ENCODE data around the gene KAZN.

The KAZN gene

DNA sequence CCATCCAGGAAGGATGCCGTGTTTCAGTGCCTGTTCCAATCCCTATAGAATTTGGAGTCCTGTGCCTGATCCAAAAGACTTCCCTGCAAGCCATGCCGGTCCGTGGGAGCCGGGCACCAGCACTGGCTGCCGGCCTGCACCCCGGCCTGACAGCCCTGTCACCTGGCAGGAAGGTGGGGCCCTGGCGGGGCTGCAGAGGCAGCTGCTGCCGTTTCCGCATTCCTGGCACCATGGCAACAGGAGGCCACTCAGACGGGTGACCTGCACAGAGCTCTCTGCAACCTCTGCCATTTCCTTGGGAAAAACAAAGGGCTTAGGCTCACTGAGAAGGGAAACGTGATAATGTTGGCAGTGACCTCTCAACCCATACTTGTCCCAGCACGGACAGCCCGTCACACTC is 491.9 kb downstream of the KAZN start:
- DNase-seq (ENCODE audit: low read depth): no peak

DNA sequence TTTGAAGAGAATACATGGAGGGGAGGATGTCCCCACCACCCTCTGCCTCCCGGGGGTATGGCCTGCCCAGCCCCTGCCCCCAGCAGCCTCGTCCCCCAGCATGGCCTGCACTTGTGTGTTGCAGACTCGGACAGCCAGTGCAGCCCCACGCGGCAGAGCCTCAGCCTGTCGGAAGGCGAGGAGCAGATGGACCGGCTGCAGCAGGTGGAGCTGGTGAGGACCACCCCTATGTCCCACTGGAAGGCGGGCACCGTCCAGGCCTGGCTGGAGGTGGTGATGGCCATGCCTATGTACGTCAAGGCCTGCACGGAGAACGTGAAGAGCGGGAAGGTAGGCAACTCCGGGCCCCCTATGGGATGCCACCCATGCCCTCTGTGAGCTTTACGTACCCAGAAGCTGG is 495.6 kb downstream of the KAZN start:
- no peak for DNase-seq (ENCODE audit: low read depth)

DNA sequence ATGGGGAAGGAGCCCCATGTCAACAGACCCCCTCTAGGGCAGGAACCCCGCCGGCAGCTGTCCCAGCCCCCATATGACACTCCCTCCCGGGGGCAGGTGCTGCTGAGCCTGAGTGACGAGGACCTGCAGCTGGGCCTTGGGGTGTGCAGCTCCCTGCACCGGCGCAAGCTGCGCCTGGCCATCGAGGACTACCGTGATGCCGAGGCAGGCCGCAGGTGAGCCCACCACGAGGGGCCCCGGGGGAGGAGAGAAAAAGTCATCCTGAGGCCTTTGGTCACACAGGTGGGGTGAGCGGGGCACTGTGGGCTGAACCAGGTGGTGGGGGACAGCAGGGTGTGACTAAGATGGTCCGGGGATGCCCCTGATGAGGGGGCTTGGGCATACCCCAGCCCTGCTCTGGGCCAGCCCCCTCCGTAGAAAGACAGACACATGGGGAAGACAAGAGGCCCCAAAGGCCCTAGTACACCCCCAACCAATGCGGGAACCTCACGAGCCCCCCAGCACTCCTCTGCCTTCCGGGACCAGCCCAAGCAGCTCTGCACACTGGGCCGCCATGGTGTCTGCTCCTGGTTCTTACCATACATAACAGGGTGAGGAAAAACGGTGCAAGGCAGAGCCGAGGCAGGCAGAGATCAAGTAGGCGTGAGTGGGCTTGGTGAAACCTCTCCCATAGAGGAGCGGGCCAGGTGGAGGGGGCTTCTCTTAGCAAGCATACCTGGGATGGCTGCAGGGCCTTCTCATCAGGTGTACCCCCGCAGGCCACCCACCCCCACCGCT is 496.4 kb downstream of the KAZN start:
- no peak for DNase-seq (ENCODE audit: low read depth)

DNA sequence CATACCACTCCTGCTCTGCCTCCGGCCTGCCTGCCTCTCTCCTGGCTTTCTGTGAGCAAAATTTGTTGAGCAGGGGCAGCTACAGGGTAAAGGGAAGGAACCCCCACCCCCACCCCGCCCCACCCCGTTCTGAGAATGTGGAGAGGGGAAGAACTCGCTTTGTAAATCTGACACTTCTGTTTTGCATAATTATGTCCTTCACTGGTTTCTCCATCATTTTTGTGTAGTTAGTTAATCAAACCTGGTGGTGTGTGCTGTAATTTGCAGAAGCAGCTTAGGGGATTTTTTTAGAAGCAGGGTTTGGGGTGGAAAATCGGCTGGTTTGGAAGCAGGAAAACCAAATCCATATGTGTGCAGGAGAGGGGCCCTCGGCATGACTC is 497.0 kb downstream of the KAZN start:
- DNase-seq (ENCODE audit: low read depth): no peak

DNA sequence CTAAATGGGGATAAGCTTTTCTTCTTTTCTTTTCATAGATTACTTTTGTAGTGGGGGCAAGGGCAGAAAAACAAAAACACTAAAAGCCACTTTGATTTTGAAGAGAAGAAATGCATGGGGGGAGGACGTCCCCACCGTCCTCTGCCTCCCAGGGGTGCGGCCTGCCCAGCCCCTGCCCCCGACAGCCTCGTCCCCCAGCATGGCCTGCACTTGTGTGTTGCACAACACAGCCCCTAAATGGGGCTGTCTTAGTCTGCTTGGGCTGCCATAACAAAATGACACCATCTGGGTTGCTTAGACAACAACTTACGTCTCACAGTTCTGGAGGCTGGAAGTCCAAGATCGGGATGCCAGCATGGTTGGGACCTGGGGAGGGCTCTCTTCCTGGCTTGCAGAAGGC is 497.8 kb downstream of the KAZN start:
- DNase-seq (ENCODE audit: low read depth): no peak

DNA sequence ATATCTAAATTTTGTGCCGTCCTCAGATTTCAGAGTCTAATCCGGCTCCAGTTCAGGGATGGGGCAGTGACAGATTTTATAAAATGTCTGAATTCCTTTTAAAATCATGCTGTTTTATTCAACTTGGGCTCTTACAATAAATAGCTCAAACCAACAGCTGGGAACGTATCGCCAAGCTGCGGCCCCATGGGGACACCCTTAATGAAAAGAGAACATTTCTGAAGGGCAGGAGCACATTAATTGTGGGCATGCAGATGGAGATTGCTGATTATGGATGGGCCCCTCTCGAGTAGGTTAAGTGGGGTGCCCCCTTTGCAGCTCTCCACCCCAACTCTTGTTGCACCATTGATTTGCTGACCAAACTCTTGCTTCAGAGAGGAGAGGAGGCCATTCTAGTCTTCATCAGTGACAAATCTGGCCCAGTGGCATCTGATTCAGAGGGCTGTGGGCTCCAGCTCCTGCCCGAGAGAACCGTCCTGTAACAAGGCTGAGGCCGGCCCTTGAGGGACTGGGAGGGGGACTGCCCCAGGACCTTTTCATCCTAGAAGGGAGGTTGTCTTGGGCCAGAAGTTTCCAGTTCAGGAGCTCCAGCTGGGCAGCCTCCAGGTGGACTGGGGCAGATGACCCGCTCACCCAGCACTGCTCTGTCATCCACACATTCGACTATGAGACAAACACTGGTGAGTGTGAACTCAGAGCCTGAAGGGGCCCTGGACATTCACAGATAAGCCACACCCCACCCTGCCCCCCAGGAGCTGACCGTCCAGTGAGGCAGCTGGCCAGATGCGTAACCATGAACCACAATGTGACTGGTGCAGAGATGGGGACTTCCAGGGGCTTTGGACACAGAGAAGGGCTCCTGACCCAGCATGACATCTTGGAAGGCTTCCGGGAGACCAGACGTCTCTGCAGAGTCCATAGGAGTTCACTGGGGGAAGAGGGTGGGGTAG is 500.0 kb downstream of the KAZN start:
- DNase-seq (ENCODE audit: low read depth): no peak

DNA sequence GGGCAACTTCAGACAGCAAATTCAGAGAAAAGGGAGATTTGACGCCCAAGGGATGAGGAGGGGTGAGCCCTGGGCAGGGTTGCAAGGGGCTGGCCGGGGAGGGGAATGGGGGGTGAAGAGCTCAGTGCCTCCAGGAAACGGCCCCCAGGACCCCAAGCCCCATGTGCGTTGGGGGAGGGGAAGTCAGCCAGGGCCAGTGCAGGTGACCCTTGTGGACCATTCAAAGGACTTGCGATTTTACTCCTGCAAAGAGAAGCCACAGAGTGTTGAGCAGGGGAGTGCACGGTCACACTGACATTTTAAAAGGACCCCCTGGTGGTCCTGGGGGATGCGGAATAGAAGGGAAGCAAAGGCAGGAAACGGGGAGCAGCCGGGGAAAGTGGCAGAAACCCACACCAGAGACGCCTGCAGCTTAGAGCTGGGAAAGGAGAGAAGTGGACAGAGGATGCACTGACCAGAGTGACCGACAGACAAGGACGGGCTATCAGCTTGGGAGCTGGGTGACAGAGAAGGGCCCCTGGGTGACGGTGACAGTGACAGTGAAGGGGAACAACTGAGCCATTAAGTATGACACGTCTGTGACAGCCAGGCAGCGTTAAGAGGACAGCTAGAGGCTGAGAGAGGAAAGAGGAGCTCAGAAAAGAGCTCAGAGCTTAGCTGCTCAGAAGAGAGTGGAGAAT is 501.1 kb downstream of the KAZN start:
- DNase-seq (ENCODE audit: low read depth): no peak

DNA sequence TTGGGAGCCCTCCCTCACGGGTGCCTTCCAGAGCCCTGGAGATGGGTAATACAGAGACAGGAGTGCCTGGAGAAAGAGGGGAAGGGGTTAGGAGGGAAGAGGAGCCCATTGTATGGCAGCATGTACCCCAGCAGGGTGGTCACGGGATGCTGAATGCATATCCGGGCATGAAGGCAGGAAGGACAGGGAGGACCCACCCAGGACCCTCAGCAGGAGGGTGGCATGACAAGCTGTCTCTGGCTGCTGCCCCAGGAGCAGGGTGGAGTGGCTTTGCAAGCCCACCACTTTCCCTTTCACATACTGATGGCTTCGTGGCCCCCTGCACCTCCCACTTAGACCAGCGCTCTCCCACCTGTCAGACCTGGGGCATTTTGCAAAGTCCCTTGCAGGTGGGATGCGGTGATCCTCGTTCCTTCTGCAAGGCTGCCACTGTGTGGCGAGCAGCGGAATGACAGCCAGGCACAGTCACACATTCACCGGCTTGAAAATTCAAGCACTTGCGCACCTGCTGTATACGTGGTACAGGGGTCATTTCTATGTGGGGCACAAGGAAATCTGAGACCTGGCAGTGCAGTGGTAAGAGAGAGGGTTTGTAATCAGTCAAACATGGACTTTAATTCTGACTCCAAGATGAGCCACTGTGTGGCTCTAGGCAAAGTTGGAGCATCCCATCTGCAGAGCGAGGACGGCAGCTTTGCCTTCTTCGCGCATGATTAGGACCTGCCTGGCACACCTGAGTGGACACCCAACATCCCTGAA is 501.8 kb downstream of the KAZN start:
- peak; percentile 48 for DNase-seq (ENCODE audit: low read depth)

DNA sequence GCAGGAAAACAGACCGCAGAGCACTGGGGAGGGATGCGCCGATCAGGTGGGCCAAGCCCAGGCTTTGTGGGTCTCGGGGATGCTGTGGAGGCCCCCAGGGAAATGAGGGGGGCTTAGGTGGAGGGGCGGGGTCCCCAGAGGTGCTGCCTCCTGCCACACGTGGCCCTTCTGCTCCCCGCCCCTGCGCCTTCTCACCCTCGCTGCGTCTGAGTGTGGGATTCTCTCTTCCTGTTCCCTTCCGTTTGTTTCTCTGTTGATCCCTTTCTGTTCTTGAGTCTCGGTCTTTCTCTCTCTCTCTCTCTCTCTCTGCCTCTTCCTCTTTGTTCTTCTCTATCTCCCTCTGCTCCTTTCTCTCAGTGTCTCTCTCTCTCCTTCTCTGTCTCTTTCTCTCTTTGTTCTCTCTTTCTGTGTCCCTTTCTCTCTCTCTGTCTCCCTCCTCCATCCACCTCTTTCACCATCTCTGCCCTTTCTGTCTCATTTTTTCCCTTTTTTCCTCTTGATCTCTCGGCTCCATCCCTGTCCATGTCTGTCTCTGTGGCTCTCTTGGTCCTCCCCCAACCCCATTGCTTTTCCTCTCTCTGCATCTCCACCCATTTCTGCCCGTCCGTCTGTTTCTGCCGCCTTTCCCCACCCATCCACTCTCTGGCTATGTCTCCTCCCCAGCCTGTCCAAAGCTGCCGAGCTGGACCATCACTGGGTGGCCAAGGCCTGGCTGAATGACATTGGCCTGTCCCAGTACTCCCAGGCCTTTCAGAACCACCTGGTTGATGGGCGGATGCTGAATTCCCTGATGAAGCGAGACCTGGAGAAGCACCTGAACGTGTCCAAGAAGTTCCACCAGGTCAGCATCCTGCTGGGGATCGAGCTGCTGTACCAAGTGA is 502.6 kb downstream of the KAZN start:
- no peak for DNase-seq (ENCODE audit: low read depth)

DNA sequence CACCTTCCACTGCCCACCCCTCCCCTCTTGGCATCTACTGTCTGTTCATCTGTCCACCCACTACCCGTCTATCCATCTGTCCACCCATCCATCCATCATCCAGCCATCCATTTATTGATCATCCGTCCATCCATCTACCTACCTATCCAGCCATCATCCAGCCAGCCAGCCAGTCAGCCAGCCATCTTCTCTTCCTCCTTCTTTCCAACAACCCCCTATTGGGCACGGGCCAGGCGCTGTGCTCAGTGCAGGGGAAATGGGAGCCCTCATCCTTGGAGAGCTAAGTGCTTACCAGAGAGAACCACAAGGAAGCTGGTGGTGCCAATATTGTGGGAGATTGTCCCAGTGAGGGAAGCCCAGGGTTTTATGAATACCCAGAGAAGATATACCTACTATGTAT is 503.3 kb downstream of the KAZN start:
- DNase-seq (ENCODE audit: low read depth): no peak

DNA sequence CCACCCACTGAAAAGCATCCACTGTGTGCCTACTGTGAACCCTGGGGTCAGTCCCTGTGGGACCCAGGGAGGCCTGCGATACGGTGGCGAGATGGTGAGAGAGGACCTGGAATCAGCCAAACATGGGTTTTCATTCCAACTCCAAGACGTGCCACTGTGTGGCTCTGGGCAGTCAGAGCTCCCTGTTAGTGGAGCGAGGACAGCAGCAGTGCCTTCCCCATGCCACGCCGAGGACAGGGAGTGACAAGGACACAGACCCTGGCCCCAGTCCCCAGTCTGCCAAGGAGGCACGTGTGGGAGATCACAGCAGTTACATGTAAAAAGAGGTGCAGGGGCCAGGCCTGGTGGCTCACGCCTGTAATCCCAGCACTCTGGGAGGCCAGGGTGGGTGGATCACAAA is 504.2 kb downstream of the KAZN start:
- no peak for DNase-seq (ENCODE audit: low read depth)

DNA sequence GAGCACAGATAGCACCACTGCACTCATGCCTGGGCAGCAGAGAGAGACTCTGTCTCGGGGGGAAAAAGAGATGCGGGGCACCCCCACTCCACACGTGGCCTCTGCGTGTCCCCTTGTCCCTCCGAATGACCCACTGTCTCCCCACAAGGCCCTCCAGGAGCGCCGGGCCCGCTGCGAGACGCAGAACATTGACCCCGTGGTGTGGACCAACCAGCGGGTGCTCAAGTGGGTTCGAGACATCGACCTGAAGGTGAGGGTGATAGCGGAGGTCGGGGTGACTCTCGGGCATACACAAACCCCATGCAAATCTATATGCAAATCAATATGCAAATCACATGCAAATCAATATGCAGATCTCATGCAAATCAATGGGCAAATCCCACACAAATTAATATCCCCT is 504.7 kb downstream of the KAZN start:
- DNase-seq (ENCODE audit: low read depth): no peak

DNA sequence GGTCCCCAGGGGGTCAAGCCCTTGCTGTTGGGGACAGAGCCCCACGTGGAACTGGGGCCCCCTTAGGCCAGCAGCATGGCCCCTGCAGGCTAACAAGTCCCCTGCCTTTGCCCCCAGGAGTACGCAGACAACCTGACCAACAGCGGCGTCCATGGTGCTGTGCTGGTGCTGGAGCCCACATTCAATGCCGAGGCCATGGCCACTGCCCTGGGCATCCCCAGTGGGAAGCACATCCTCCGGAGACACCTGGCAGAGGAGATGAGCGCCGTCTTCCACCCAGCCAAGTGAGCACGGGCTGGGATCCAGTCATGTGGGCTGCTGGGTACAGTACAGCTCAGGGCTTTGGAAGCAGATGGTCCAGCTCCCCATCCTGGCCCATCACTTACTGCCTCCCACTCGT is 505.4 kb downstream of the KAZN start:
- DNase-seq (ENCODE audit: low read depth): no peak

DNA sequence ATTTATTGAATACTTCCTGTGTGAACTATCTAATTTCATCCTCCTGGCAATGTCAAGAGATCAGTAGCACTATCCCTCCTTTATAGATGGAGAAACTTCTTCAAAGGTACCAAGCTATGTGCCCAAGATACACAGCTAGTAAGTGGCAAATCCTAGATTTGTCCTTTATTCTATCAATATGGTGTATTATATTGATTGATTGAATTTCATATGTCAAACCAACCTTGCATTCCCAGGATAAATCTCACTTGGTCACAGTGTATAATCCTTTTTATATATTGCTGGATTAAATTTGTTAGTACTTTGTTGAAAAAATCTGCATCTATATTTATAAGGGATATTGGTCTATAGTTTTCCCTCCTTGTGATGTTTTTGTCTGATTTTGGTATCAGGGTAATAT is 506.3 kb downstream of the KAZN start:
- no peak for DNase-seq (ENCODE audit: low read depth)

DNA sequence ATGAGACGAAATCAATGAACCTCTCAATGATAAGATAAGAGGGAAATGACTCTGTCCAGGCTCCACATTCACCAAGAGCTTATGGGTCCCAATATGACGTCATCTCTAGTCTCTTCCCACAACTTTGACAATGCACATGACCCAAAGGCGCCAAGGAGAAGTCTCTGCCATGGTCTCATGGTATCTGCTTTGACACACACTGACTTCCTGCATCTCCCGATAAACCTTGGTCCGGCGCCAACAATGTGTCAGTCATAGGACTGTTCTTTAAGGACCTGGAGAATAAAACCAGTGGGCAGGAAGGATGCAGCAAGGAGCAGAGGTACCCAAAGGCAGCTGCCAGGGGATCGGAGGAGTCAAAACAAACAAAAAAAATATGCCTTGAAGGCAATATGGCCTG is 508.1 kb downstream of the KAZN start:
- DNase-seq (ENCODE audit: low read depth): peak; percentile 24

DNA sequence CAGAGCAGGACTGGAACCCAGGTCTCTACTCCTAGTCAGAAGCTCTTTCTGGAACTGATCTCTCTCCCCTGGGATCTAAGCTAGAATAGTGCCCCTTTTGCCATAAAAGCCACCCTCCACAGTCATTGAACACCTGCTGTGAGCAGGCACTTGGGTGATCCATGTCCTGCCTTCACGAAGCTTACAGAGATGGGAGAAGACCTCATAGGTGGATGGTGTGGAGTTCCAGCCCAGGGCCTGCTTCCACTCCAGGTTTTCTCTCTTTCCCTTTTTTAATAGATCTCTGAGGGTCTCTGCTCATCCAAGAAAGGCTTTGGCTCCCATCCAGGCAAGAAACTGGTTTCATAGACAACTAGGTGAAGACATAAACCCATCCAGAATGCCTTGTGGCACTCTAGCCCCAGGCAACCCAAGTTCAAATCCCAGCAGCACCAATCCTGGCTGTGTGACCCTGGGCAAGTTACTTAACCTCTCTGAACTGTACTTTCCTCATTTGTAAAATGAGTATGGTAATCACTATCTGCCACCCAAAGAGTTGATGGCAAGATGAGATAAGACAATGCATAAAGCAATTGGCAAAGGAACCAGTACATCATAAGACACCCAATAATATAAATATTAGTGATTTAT is 508.7 kb downstream of the KAZN start:
- DNase-seq (ENCODE audit: low read depth): no peak

DNA sequence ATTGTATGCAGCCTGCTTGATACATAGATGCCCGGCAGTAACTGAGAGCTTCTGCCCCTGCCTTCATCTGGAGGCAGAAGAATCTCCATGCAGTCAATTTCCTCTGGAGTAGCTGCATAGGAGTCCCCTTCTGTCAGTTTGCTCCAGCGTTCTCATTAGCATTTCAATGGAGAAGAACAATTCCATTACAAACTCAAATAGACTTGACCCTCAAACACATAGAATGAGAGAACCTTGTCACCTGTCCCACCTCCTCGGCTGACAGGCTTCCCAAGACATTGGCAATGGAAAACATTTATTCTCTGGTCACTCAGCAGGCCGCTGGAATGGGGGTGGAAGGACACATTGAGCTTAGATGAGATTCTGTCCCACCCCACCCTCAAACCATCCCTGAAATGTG is 509.4 kb downstream of the KAZN start:
- DNase-seq (ENCODE audit: low read depth): no peak

DNA sequence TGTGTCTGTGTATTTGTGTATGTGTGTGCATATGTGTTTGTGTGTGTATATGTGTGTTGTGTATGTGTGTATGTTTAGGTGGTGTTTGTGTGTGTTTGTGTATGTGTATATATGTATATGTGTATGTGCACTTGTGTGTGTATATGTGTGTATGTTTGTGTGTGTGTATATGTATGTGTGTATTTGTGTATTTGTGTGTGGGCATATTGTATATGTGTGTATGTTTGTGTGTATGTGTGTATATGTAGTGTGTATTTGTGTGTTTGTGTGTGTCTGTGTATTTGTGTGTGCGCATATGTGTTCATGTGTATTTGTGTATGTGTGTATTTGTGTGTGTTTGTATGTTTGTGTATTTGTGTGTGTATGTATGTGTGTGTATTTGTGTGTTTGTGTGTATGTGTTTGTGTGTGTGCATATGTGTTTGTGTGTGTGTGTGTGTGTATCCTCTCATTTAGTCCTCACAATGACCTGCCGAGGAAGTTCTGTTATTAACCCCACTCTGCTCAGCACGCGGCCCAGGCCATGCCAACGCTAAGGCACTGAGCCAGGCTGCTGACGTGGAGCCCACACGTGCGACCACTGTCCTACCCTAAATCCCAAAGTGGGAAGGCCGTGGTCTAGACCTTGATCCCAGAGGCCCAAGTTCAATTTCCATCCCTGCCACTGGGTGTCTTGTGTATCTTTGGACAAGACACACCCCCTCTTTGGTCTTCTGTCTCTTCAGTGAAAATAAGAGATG is 511.8 kb downstream of the KAZN start:
- no peak for DNase-seq (ENCODE audit: low read depth)

DNA sequence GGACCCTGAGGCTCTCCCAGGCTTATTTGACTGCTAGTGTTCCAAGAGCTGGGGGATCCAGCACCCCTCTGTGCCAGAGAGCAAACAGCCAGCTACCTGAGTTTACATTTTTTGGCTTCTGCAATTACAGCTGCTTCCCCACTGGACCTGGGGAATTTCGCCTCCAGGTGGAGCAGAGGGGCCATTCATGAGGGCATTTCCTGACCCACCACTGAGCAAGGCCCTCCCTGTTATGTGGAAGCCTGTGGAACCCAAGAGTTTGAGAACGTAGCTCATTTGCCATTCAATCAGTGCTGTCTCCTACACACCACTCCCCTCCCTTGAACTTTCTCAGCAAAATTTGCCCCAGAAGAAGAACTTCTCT is 512.4 kb downstream of the KAZN start:
- no peak for DNase-seq (ENCODE audit: low read depth)

DNA sequence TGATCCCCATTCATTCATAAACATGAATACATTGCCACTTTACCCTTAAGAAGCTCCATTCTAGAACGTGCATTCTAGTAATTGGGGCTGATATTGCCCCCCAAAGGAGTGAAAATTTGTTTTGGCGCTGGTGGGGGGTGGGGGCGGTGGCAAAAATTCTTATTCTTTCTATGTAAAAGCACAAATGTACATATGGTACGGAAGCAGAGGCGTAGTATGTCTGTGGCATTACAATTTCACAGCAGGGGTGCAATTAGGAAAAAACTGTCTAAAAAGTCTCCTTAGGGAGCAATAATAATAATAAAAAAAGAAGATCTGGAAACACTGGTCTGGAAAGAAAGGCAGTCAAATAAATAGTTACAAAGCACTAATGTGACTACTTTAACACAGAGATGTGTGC is 514.7 kb downstream of the KAZN start:
- no peak for DNase-seq (ENCODE audit: low read depth)
